HG03045 (cell line): ENCODE results near the gene RARS2.
A peak's percentile ranks its signal among the peaks of the same experiment; 100 is the strongest.
"Not testable (repeated sequence)": the region's sequence is repeated elsewhere in the genome, so short reads cannot be mapped to it uniquely, and the experiment has no call there.

ENCODE experiments used
- ATAC-seq: cut with Tn5 transposase; IDR thresholded peaks from one replicate; pipeline ENCODE4 v1.9.1; 2021; ENCODE audit warnings: mild to moderate bottlenecking, moderate library complexity; ENCODE audit not compliant: unreplicated experiment

RARS2 gene

DNA sequence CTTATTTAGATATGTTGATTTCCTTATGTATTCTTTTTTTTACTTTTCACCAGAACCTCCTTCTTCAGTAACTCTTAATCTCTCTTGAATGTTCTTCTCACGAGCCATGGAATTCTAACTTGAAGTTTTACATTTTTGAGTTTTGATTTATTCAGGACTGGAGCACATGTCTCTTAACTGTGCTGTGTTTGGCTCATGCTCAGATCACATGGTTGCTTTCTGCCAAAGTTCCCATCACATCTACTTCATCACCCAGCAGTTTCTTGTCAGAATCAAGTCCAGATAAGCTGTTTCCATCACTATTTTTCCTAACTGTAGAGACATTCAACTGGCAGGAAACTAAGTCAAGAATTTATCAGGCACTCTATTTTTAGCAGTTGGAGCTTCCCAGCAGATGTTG is 85.3 kb downstream of the RARS2 start:
- ATAC-seq: no peak

DNA sequence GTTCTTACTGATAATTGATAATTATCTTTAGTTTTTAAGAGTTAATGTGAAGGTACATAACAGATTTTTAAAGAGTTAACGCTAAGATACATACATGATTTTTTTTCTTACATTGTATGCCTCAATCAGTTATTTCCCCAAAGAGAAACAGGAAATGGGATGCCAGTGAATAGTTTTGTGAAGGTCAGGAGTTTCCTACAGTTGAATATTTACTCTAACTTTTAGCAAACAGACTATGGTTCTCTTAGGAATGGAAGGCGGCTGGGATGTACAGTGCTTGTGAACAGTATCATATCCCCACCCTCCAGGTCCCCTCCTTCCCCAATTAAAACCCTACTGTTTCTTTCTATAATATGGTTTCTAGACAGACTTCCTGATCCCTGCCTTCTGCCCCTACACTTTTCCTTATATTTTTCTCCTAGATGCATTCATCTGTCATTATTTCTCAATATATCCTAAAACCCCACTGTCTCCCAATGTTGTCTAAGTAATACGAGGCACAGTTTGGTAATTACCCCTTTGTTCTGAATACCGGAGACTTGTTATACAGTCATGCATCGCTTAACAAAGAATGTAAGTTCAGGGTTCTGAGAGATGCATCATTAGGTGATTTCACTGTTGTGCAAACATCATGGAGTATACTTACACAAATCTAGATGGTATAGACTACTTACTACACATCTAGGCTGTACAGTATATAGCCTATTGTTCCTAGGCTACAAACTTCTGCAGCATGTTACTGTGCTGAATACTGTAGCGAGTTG is 87.8 kb downstream of the RARS2 start:
- no peak for ATAC-seq

DNA sequence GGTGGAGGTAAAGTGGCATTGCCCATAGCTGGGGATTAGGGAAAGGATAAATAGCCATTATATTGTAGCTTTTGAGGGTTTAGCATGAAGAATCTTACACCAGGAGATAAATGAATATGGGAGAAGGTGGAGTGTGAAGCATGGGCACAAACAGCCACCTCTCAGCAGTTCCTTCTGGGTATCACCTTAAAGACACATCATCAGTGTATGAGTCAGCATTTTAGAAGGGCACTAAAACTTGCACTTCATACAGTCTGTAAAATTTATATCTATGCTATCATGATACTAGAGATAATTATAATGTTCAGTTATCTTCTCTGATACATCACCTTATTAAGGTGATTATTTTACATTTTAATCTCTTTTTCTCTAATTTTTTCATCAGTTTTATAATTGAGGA is 91.7 kb downstream of the RARS2 start:
- ATAC-seq: no peak

DNA sequence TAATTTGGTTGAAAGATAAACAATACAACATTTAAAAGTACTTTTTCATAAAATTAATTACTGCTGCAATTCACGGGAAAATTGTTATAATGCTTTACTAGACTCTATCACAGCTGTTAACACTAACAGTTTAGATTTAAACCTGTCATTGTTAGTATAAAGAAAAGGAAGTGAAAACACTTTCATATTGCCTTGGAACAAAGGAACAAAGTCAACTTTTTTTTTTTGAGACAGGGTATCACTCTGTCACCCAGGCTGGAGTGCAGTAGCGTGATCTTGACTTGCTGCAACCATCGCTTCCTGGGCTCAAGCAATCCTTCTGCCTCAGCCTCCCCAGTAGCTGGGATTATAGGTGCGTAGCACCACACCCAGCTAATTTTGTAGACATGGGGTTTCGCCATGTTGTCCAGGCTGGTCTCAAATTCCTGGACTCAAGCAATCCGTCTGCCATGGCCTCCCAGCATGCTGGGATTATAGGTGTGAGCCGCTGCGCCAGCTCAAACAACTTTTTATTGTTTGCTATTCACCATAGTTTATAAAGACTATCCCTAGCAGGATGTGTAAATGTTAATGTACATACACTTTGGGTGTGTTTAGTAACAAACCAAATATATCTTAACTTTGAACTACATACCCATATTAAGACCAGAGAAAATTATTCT is 94.9 kb downstream of the RARS2 start:
- ATAC-seq: peak; percentile 66

DNA sequence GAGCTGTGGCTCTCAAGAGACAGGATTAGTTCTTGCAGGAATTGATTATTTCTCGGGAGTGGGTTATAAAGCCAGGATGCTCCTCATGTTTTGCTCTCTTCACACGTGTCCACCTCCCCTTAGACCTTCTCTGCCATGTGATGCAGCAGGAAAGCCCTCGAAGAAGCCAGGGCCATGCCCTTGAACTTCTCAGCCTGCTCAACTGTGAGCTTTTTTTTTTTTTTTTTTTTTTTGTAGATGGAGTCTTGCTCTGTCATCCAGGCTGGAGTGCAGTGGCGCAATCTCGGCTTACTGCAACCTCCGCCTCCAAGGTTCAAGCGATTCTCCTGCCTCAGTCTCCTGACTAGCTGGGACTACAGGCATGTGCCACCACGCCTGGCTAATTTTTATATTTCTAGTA is 100.5 kb downstream of the RARS2 start:
- ATAC-seq: not testable (repeated sequence)

DNA sequence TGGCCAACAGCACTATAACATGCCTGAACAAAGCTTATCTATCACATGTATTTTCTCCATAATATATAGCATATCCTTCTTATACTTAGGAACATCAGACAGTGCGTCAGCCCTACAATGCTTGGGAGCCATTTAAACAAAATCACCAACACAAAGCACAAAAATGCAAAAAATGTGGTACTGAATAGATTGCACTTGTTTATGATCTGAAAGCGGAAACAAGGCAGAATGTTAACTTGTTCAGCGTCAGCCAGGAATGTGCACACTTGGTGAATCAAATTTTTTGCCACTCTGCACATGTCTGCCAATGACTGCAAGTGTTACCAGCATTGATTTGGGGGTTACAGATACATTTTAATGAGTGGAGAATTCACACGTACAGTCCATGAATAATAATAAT is 102.2 kb downstream of the RARS2 start:
- no peak for ATAC-seq

DNA sequence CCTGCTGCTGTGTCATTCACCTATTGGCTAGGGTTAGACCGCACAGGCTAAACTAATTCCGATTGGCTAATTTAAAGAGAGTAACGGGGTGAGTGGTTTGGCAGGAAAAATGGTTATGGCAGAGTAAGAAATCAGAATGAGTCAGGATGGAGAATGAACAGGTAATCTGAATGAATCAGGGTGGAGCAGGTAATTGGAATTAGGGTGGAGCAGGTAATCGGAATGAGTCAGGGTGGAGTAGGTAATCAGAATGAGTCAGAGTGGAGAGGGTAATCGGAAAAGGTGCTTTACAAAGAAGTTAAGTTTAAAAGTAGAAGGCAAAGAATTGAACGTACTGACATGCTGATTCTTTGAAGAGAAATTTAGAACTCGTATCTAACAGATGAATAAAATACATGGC is 105.3 kb downstream of the RARS2 start:
- no peak for ATAC-seq

DNA sequence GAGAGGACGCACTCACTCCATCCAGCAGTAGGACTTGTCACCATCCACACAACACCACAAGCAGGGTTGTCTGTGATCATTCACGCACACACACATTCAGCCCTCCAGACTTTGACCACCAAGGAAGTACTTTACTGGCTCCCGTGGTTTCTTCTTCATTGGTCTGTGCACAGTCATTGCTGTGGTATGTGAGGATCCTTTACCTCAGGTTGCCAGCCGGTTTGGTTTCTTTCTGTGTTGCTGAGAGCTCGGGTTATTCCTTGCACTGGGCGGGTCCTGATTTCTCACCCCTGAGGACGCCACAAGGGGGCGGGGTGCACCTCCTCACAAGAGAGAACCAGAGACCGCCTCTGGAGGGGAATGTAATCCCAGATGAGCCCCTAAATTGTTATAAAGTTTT is 105.9 kb downstream of the RARS2 start:
- no peak for ATAC-seq

DNA sequence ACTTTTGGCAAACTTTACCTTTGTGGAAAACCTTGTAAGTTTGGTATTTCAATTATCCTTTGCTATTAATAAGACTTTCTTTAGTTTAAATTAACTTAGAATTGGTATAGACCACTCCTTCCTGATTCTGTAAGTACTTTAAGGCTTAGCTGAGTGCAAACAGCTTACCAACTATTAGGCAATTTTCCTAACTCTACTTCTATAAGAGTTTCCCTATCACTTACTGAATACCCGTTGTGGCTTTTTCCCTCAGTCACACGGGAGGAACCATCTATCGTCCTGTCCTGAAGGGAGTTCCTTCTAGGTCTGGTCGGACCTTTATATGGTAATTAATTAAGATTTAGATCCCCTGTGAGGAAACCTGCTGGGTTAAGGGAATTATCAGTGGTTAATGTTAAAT is 107.4 kb downstream of the RARS2 start:
- no peak for ATAC-seq

DNA sequence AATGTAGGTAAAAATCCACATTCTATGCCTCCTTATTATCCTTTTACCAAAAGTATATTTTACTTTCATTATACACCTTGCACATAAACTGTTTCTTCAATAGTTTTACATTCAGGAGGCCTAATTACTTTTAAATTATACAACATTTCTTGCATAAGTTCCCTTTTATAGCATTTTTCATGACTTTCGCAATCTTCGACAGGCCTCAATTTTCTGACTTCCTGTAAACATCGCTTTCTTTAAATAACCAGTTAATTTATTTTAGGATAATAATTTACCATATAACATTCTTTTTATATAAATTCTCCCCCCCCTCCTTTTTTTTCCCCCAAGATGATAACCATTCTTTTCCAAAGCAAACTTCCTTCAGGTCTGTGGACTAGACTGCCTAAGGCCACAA is 107.9 kb downstream of the RARS2 start:
- ATAC-seq: no peak

DNA sequence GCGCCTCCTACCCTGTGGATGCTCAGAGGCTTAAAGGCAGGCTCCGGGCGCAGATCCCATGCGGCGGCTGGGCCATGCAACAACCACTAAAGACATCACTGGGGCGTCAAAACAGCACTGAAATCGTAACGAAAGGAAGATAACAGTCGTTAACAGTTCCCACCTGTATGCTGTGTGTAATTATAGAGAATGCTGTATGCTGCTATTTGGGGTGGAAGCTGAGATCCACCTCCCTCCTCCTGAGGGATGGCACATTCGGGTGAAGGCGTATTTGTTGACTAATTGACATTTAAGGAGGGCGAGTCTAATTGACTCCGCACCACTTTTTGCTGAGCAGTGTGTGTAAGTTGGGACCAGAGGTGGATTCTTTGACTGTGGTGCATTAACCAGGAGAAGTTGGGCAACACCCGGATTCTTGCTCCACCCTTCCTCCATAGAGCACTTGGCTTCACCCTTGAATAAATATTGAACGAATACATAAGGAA is 116.3 kb downstream of the RARS2 start:
- ATAC-seq: peak; percentile 70

DNA sequence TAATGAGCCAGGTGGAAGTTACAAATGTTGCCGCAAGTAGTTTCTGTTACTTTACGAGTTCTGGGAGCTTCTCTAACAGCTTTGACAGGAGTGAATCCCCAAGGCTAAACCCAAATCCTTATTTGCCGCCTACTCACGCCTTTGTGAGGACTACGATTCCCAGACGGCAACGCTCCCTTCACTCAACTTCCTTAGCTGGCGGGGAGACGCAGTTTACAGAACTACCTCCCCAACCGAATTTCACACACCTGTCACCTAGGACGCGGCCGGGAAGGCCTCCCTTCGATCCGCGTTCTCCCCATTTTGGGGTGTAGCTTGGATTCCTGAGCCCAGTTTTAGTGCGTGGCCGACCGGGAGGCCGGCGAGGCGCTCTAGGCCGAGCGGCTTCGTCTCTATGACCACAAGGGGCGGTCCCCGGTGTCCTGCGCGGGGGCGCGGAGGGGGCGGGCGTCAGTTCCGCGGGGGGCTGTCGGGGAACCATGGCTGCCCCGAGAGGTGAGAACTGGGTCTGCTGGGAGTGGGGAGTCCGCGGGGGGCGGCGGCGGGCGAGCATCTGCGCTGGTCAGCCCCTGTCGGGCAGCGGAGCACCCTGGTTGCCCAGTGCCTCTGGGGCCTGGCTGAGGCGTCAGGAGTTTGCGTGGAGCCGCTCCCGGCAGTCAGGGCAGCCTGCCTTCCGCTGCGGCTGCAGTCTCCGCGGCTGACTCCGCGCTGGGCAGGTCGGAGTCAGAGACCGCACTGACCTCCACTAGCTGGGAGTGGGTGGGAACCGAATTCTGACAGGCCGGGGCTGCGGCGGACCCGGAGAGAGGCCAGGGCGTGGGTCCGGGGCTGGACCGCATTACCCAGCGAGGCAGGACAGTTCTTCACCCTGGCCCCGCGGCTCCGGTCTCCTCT is 117.0 kb downstream of the RARS2 start, which contains the start of gene SLC35A1:
SLC35A1 (plus strand) TSS at position 450 of the 894 bp plus-strand sequence; CDS start at position 480, 30 bp downstream.
- ATAC-seq: peak; percentile 97

DNA sequence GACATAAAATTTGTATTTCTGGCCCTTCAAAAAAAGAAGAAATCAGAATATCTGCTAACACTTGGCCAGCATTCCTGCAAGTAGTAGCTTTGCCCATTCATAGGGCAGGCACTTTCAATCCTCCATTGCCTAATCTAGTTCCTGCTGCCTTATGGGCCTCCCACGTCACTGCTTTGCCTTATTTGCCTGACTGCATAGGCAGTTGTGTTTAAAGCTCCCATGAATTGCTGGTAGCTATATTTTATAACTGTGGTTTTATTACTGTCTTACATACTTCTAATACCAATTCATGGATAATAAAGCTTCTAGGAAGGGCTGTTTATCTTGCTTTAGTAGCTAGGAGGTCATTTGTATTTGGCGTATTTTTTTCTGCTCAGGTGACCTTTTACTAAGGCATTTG is 124.7 kb downstream of the RARS2 start:
- no peak for ATAC-seq
